Epithelial cell of esophagus (primary cell): ENCODE data around the gene CSK.
A peak's percentile ranks its signal among the peaks of the same experiment; 100 is the strongest.

ENCODE experiments used
- DNase-seq: peaks from one replicate; pipeline ENCODE4 v3.0.0; 2010; ENCODE audit warnings: low read depth
- H3K4me3 ChIP-seq: 2 replicates; pipeline ENCODE4 v1.5.1; 2011; ENCODE audit warnings: mild to moderate bottlenecking, low read length, control low read depth
- CTCF ChIP-seq: IDR thresholded peaks from 2 replicates; pipeline ENCODE4 v1.5.1; 2011; ENCODE audit warnings: low read depth, mild to moderate bottlenecking, low read length, control low read depth, inconsistent platforms; ENCODE audit not compliant: insufficient read depth; ENCODE audit errors: missing control alignments

The CSK gene

DNA sequence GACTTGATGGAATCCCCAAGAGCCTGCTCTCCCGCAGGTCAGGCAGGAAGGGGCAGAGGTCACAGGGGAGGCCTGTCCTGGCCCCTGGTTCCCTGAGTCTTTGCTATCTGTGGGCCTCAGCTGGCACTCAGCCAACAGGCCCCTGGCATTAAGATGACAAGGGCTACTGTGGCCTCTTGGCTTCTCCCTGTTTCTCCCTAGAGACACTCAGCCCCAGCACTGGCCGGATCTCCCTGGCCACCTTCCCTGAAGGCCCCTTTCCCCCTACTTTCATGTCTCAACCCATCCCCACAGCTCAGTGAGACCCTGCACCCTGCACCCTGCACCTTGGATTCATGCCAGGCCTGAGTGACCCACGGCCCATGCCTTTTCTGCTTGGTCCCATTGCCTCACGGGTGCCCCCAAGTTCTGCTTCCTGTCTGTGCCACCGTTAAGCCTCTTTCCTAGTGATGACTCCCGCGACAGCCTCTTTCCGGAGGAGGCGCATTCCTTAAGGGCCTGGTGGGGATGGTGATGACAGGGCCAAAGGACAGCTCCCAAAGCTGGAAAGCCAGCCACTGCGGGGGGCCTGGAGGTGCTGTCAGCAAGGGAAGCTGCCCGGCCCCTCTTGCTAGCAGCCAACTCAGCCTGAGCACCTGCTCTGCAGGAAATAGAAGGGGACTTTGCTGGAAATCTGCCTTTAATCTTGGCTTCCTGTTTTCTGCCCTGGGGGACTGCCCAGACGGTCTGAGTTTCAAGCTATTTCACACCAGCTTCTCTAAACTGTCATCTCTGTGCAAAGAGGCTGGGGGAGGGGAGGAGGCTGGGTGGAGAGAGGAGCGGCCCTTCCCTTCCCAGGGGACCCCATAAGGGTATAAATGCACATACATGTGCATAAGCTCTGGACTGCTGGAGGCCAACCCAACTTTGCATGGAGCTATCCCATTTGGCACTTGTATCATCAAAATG, 4.8 kb upstream of the CSK start:
- no peak overlapping the region for H3K4me3 ChIP-seq
- DNase-seq: no peak
- TF ChIP-seq CTCF: no peak

DNA sequence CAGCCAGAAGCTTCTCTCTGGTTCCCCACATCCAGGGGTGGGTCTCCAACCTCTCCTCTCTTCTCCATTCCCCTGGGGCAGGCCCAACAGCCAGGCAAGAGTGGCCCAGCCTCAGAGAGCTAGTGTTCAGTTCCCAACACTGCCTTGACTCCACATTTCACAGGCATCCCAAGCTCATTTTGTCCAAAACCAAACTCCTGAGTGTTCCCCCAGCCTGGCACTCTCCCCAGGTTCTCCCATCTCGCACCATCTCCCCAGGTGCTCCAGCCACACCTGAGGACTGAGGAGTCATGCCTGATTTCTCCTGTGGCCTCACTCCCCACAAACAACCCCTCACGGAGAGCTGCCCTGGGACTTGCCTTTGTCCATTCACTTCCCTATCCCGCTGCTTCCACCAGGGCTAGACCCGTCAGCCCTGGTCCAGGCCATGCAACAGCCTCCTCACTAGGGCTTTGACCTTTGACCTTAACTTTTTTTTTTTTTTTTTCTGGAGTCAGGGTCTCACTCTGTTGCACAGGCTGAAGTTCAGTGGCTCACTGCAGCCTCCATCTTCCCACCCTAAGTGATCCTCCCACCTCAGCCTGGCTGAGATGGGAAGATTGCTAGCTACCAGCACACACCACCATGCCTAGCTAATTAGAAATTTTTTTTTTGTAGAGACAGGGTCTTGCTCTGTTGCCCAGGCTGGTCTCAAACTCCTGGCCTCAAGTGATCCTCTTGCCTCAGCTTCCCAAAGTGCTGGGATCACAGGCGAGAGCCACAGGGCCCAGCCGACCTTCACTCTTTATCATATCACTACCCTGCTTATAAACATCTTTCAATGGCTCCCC, 3.9 kb upstream of the CSK start:
- H3K4me3 ChIP-seq: no peak overlapping the region

DNA sequence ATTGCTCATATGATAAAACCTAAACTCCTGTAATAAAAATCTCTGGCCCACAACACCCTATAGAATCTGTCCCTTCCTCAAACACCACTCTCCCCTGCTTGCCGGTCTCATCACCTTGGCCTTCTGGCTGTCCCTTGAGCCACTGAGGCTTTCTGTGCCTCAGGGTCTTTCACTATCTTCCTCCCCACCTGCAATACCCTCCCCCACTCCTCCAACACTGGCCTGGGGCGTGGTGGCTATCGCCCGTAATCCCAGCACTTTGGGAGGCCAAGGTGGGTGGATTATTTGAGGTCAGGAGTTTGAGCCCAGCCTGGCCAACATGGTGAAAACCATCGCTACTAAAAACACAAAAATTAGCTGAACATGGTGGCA, 3.3 kb upstream of the CSK start:
- H3K4me3 ChIP-seq: no peak overlapping the region
- no peak for TF ChIP-seq CTCF
- no peak for DNase-seq

More for the DNA sequence above, 3.9 kb upstream of the CSK start:
- no peak for DNase-seq
- TF ChIP-seq CTCF: no peak

DNA sequence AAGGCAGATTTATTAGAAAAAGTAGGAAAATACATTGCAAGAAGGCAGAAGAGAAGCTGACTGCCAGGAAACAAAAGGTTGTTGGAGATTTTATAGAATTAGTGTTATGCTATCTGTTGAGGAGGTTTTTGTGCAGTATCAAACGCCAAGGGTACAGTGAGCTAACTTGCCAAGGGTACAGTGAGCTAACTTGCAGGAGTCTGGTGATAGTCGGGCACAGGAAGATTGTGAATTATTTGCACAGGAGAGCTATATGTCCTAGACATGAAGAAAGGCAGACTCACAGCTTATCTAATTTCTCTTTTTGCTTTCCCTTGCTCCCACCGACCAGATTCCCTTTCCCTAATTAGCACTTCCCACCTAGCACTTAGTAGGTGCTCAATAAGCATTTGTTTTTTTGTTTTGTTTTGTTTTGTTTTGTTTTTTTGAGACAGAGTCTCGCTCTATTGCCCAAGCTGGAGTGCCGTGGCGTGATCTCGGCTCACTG, 2.7 kb upstream of the CSK start:
- no peak overlapping the region for H3K4me3 ChIP-seq
- TF ChIP-seq CTCF: no peak
- DNase-seq: no peak

GRCh38 chr15:74780523-74781430, 1.1 kb upstream of the CSK start:
- TF ChIP-seq CTCF: no peak
- no peak overlapping the region for H3K4me3 ChIP-seq
- DNase-seq: peak; percentile 62

GRCh38 chr15:74782259-74783071, 585 bp downstream of the CSK start:
- TF ChIP-seq CTCF: no peak

More at GRCh38 chr15:74782259-74783071, 585 bp downstream of the CSK start:
- peak overlapping the region; percentile 88 for H3K4me3 ChIP-seq
- no peak for DNase-seq
